NCI-H2227 treated with DMSO at 0.1 percent for 48 hours (cell line): ENCODE data around the gene TTC28.
"Not testable (repeated sequence)": the region's sequence is repeated elsewhere in the genome, so short reads cannot be mapped to it uniquely, and the experiment has no call there.

ENCODE experiments used
- DNase-seq: peaks from one replicate; lab custom pipeline; 2025; lab: John Stamatoyannopoulos, UW

TTC28 gene

GRCh38 chr22:28481725-28482124 is 197.9 kb downstream of the TTC28 start:
- DNase-seq, result no peak

- DNase-seq, result no peak
Measured at GRCh38 chr22:28480000-28480715, 199.5 kb downstream of the TTC28 start.

- DNase-seq, result no peak
Measured at GRCh38 chr22:28478564-28478963, 201.1 kb downstream of the TTC28 start.

- DNase-seq, result no peak
Measured at GRCh38 chr22:28477556-28477955, 202.1 kb downstream of the TTC28 start.

GRCh38 chr22:28474330-28474729 is 205.3 kb downstream of the TTC28 start:
- no peak for DNase-seq

- no peak for DNase-seq
Measured at GRCh38 chr22:28473258-28473657, 206.4 kb downstream of the TTC28 start.

- not testable (repeated sequence) for DNase-seq
Measured at GRCh38 chr22:28467055-28467454, 212.6 kb downstream of the TTC28 start.

- DNase-seq, result no peak
Measured at GRCh38 chr22:28466399-28466798, 213.2 kb downstream of the TTC28 start.

- DNase-seq, result no peak
Measured at GRCh38 chr22:28465841-28466240, 213.8 kb downstream of the TTC28 start.

GRCh38 chr22:28464127-28464526 is 215.5 kb downstream of the TTC28 start:
- DNase-seq, result no peak

GRCh38 chr22:28463408-28463807 is 216.2 kb downstream of the TTC28 start:
- DNase-seq, result not testable (repeated sequence)

GRCh38 chr22:28462901-28463300 is 216.7 kb downstream of the TTC28 start:
- DNase-seq, result no peak

- no peak for DNase-seq
Measured at GRCh38 chr22:28462041-28462440, 217.6 kb downstream of the TTC28 start.

- no peak for DNase-seq
Measured at GRCh38 chr22:28454431-28455064, 225.1 kb downstream of the TTC28 start.

- no peak for DNase-seq
Measured at GRCh38 chr22:28450109-28450508, 229.5 kb downstream of the TTC28 start.

GRCh38 chr22:28449041-28449440 is 230.6 kb downstream of the TTC28 start:
- no peak for DNase-seq

- no peak for DNase-seq
Measured at GRCh38 chr22:28448625-28449024, 231.0 kb downstream of the TTC28 start.

GRCh38 chr22:28444659-28445058 is 235.0 kb downstream of the TTC28 start:
- DNase-seq, result no peak

GRCh38 chr22:28443526-28443876 is 236.1 kb downstream of the TTC28 start:
- DNase-seq, result peak; percentile 25

- no peak for DNase-seq
Measured at GRCh38 chr22:28442711-28443525, 236.7 kb downstream of the TTC28 start.

GRCh38 chr22:28442264-28442710 is 237.4 kb downstream of the TTC28 start:
- DNase-seq, result peak; percentile 13

GRCh38 chr22:28441720-28442263 is 237.8 kb downstream of the TTC28 start:
- no peak for DNase-seq
